HG03097 (cell line): Measurements from ENCODE around the gene PPA2.

Experiments used
- ATAC-seq: cut with Tn5 transposase; IDR thresholded peaks from one replicate; pipeline ENCODE4 v1.9.1; 2021; ENCODE audit not compliant: unreplicated experiment, low FRiP score

PPA2 gene

DNA sequence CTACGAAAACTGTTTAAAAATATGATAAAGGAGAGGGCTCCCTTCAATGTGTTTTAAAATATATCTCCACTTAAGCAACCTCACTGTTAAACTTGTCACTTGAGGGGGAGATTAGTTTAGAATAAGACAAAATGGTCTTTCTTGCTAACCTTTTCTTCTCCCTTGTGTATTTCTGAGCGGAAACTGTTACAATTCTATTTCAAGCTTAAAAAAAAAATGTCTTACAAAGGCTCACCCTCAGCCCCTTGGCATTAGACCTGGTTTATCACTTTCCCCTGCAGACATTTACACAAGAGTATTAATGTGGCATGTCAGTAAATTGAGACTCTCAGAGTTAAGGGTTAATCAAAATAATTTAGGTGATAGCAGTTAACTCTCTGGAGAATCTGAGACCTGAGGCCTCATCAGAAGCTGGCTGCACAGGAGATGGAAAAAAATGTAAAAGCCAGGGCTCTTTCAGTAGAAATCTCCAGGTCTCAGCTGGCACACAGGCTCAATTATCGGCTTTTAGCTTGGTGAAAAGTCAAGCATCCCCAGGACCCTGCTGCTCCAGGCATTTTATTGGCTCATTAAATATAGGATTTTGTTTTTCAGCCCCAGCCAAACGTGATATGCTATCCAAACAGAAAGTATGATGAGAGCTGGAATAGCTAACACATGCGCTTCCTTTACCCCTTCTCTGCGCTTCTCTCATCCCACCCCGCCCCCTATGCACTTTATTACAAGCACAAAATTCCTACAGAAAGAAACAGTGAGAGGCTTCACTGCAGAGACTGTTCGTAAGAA lies 130.5 kb downstream of the PPA2 start:
- no peak for ATAC-seq

DNA sequence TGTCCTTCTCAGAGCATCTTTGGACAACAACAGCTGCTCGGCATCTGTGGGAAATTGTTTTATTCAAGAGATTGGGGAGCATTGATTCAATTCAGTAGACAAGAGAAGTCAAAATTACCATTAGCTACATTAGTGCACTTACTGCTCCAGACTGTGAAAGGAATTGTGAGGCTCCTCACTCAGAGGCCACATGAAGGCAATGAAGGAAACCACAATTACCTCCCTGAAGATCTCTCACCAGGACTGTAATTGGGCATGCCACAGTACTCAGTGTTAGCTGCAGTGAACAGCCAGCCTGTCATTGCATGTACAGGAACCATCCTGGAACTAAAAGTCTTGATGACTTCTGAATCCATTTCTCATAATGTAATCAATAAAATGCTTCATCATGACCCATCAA lies 144.8 kb downstream of the PPA2 start:
- ATAC-seq, result no peak

- ATAC-seq, result no peak
These were observed 145.9 kb downstream of the PPA2 start for GRCh38 chr4:105327956-105328355.

DNA sequence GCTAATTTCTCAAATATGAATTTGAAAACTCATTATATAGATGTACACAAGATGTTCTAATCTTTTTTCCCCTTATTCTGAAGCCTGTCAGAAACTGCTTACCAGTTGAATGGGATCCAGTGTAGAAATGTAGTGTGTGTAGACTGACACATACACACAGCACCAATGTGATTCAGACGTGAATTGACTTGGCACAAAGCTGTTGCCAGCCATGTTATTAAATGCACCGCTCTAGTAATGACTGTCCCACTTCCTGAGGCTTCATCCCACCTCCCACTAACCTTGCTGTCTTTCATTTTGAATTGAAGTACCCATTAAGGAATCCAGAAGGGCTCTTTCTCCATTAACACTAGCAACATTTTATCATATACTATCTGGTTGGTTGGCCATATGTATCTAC lies 146.6 kb downstream of the PPA2 start:
- ATAC-seq, result no peak
